ENCODE data around the gene VAV2.
A peak's percentile ranks its signal among the peaks of the same experiment; 100 is the strongest.

The VAV2 gene

GRCh38 chr9:133734590-133735414, 257.3 kb downstream of the VAV2 start:
- no peak for DNase-seq

- no peak for DNase-seq
Measured at GRCh38 chr9:133733796-133734533, 258.2 kb downstream of the VAV2 start.

- no peak for DNase-seq
Measured at GRCh38 chr9:133733421-133733795, 258.7 kb downstream of the VAV2 start.

GRCh38 chr9:133732639-133733408, 259.3 kb downstream of the VAV2 start:
- no peak for DNase-seq

GRCh38 chr9:133731876-133732638, 260.1 kb downstream of the VAV2 start:
- no peak for DNase-seq

GRCh38 chr9:133730994-133731715, 261.0 kb downstream of the VAV2 start:
- DNase-seq = no peak

- no peak for DNase-seq
Measured at GRCh38 chr9:133729617-133730281, 262.4 kb downstream of the VAV2 start.

- DNase-seq = no peak
Measured at GRCh38 chr9:133728856-133729616, 263.1 kb downstream of the VAV2 start.

GRCh38 chr9:133727876-133728441, 264.2 kb downstream of the VAV2 start:
- DNase-seq = no peak

GRCh38 chr9:133727277-133727875, 264.7 kb downstream of the VAV2 start:
- no peak for DNase-seq

GRCh38 chr9:133726401-133727276, 265.5 kb downstream of the VAV2 start:
- peak; percentile 52 for DNase-seq

GRCh38 chr9:133725886-133726285, 266.2 kb downstream of the VAV2 start:
- DNase-seq = no peak

- no peak for DNase-seq
Measured at GRCh38 chr9:133718563-133719315, 273.4 kb downstream of the VAV2 start.

GRCh38 chr9:133717113-133718031, 274.8 kb downstream of the VAV2 start:
- no peak for DNase-seq

- no peak for DNase-seq
Measured at GRCh38 chr9:133716564-133717112, 275.5 kb downstream of the VAV2 start.

- DNase-seq = no peak
Measured at GRCh38 chr9:133715866-133716563, 276.1 kb downstream of the VAV2 start.

All from CD4-positive, alpha-beta T cell treated with Interleukin-4 for 4 hours (primary cell).